Right atrium auricular region (tissue), 2 donors: ENCODE results near the gene GRIN2D. TPM values are rescaled to one million over a fixed set of nuclear protein-coding genes. Genes with fewer than 3 reads are reported as not detected.
A peak's percentile ranks its signal among the peaks of the same experiment; 100 is the strongest.

ENCODE experiments used
- DNase-seq: peaks from one replicate; pipeline ENCODE4 v3.0.0-alpha.2; 2019; ENCODE audit warnings: low spot score
- H3K27ac ChIP-seq, 2 donors: fragments of 200-600 bp; sonication (generic); 1 replicate in 1 of 2; 2 replicates in 1 of 2; pipeline ENCODE4 v1.5.1; 2016 to 2019
- H3K27me3 ChIP-seq, 2 donors: fragments of 200-600 bp; sonication (generic); one replicate each; pipeline versions ENCODE4 v1.5.1 to v1.6.0; 2017 to 2019
- H3K36me3 ChIP-seq: fragments of 200-600 bp; sonication (generic); one replicate; pipeline ENCODE4 v1.5.1; 2016
- H3K4me1 ChIP-seq, 2 donors: fragments of 200-600 bp; sonication (generic); one replicate each; pipeline versions ENCODE4 v1.5.1 to v1.6.0; 2017 to 2019
- H3K4me3 ChIP-seq, 2 donors: fragments of 200-600 bp; sonication (generic); 1 replicate in 1 of 2; 2 replicates in 1 of 2; pipeline ENCODE4 v1.5.1; 2017 to 2019; ENCODE audit warnings: mild to moderate bottlenecking in 1 of 2, moderate library complexity in 1 of 2
- H3K9me3 ChIP-seq, 2 donors: fragments of 200-600 bp; sonication (generic); one replicate each; pipeline ENCODE4 v1.5.1; 2019
- CTCF ChIP-seq, 2 donors: fragments of 200-600 bp; sonication (generic); IDR thresholded peaks; one replicate each; pipeline ENCODE4 v1.5.1; 2019; ENCODE audit warnings: antibody characterized with exemption in 2 of 2
- total RNA-seq, 2 donors: library from RNA; depleted of rRNA; stranded (reverse); fragments of >200 nt; gene quantifications; one replicate each; pipeline ENCODE4 v1.1.0, GENCODE V29; 2016

The GRIN2D gene
- total RNA-seq, 2 donors from 2014 or later, result 0.31 to 0.33 TPM

DNA sequence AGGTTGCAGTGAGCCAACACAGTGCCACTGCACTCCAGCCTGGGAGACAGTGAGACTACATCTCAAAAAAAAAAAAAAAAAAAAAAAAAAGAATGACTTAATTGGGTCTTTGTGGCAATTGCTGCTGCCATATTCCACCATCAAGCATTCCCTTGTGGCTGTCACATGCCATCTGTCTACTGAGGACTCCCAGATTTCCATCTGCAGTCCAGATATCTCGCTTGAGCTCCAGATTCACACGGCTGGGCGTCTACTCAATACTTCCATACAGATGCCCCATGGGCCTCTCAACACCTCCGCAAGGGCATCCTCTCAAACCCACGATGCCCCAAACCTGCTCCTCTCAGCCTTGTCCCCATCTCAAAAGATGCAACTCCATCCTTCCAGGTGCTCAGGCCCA lies 42.6 kb upstream of the GRIN2D start:
- Histone ChIP-seq H3K9me3 (no peaks in the 10 kb centered on the region), H3K27me3 (no peaks in the 10 kb centered on the region), H3K4me3 (no peak overlapping the region), H3K36me3 (no peaks in the 10 kb centered on the region), H3K27ac (no peak overlapping the region), H3K4me1 (peaks cover 0 to 7% of the 10 kb centered on the region in 2 donors)
- no peak for DNase-seq
- TF ChIP-seq CTCF (IDR thresholded peaks at IDR 0.05), result no peak

- TF ChIP-seq CTCF (IDR thresholded peaks at IDR 0.05), result peak; percentile 58 to 81
- DNase-seq, result peak; percentile 68
- H3K27me3 ChIP-seq, result no peaks in the 10 kb centered on the region
- H3K36me3 ChIP-seq, result no peaks in the 10 kb centered on the region
- H3K9me3 ChIP-seq, result no peaks in the 10 kb centered on the region
- H3K4me3 ChIP-seq, result no peak overlapping the region
- peaks cover 0 to 7% of the 10 kb centered on the region in 2 donors for H3K4me1 ChIP-seq
- H3K27ac ChIP-seq, result no peak overlapping the region
Measured at GRCh38 chr19:48351341-48351752, 42.1 kb upstream of the GRIN2D start.

GRCh38 chr19:48353677-48354076 lies 39.8 kb upstream of the GRIN2D start:
- H3K27ac ChIP-seq, result no peak overlapping the region
- no peaks in the 10 kb centered on the region for H3K9me3 ChIP-seq
- no peak overlapping the region for H3K4me3 ChIP-seq
- no peaks in the 10 kb centered on the region for H3K4me1 ChIP-seq
- TF ChIP-seq CTCF (IDR thresholded peaks at IDR 0.05), result no peak
- DNase-seq, result no peak
- H3K36me3 ChIP-seq, result no peaks in the 10 kb centered on the region
- H3K27me3 ChIP-seq, result no peaks in the 10 kb centered on the region

GRCh38 chr19:48354332-48354992 lies 39.0 kb upstream of the GRIN2D start:
- Histone ChIP-seq H3K27ac (no peak overlapping the region), H3K4me1 (no peaks in the 10 kb centered on the region), H3K27me3 (no peaks in the 10 kb centered on the region), H3K4me3 (no peak overlapping the region), H3K9me3 (no peaks in the 10 kb centered on the region), H3K36me3 (no peaks in the 10 kb centered on the region)
- no peak for TF ChIP-seq CTCF (IDR thresholded peaks at IDR 0.05)
- DNase-seq, result no peak

DNA sequence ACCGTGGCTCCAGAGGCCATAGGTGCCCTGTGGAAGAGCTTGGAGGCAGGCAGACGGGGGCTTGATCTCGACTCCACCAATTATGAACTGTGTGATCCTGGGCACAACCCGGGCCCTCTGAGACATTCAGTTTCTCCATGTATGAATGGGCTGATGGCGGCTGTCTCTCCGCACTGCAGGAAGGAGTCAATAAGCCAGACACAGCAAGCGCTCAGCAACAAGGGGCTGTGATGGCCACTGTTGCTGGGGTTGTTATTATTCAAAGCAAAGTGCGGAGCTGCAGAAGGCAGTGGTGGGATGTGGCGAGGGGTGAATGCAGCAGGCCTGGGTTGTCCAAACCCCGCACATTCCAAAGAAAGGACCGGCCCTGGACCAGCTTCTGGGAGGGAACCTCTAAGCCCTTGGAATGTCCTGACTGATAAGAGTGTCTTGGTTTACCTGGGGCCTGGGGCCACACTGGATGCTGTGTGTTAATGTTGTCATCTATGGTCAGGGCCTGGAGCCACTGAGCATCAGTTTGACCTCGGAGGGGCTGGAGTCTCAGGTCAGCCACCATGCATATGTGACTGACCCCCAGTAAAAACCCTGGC lies 38.0 kb upstream of the GRIN2D start:
- DNase-seq, result no peak
- Histone ChIP-seq H3K27ac (no peak overlapping the region), H3K27me3 (no peaks in the 10 kb centered on the region), H3K36me3 (no peaks in the 10 kb centered on the region), H3K9me3 (no peaks in the 10 kb centered on the region), H3K4me3 (no peak overlapping the region), H3K4me1 (no peaks in the 10 kb centered on the region)
- TF ChIP-seq CTCF (IDR thresholded peaks at IDR 0.05), result no peak
